ENCODE results near the gene MTG2. TPM values are rescaled to one million over a fixed set of nuclear protein-coding genes. Genes with fewer than 3 reads are reported as not detected.

Gene MTG2
- total and polyA plus RNA-seq, 2 of the 4 experiments (the other 2 are of a cell fraction), result 11.5 to 25.2 TPM

DNA sequence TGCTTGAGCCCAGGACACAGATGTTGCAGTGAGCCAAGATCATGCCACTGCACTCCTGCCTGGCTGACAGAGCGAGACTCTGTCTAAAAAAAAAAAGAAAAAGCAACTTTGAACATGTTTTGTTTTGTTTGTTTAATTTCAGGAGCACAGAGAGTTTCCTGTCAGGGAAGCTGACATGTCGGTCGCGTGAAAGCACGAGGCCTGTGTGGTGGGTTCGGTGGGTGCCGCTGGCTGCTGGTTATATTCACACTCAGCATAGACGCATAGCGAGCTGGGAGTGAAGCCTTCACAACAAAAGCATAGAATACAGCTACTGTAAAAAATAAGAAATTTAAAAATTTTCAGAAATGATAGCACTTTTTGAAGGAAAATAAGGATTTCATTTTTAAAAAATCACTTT, 14.5 kb downstream of the MTG2 start:
- Histone ChIP-seq H3K4me3 (ENCODE audit: insufficient read depth, low read depth, low read length) (no peak overlapping the region), H3K18ac (ENCODE audit: low read depth, low read length) (no peak overlapping the region), H3K36me3 (ENCODE audit: control insufficient read depth, insufficient read depth, low read length) (peaks cover 53% of the 10 kb centered on the region), H2BK5ac (ENCODE audit: low read depth, low read length, poor library complexity, severe bottlenecking) (no peak overlapping the region), H3K4me2 (ENCODE audit: low read depth, low read length) (no peak overlapping the region), H2AK5ac (ENCODE audit: low read depth, low read length) (no peak overlapping the region), H4K8ac (ENCODE audit: low read depth in 2 of 2, low read length in 2 of 2) (no peak overlapping the region), H2AK9ac (replicated peaks; ENCODE audit: low read depth, low read length, poor library complexity) (no peak overlapping the region), H3K27me3 (ENCODE audit: control insufficient read depth, insufficient read depth, low read length) (no peaks in the 10 kb centered on the region), H3K79me1 (ENCODE audit: low read depth in 1 of 2, low read length in 2 of 2) (peaks cover 4 to 28% of the 10 kb centered on the region in 2 experiments), H2BK15ac (ENCODE audit: low read depth, low read length) (no peak overlapping the region), H3K4me1 (ENCODE audit: control insufficient read depth, insufficient read depth, low read length) (no peaks in the 10 kb centered on the region), H4K20me1 (ENCODE audit: insufficient read depth, low read length) (peaks cover 7% of the 10 kb centered on the region; the same call in 1 of the 2 replicates), H3K9me1 (ENCODE audit: insufficient read depth, low read length) (no peaks in the 10 kb centered on the region; the same call in 1 of the 2 replicates), H3K9ac (ENCODE audit: low read depth, low read length) (no peak overlapping the region), H3K23ac (ENCODE audit: low read depth, low read length) (no peak overlapping the region), H3K27ac (ENCODE audit: insufficient read depth, low read length) (no peak overlapping the region), H2BK120ac (ENCODE audit: low read depth, low read length) (no peak overlapping the region), H3K56ac (ENCODE audit: extremely low read depth, insufficient read depth, low read length) (no peak overlapping the region), H2BK20ac (ENCODE audit: low read depth, low read length) (no peak overlapping the region), H3K4ac (ENCODE audit: low read depth, low read length) (no peak overlapping the region), H2AFZ (replicated peaks; ENCODE audit: low read length, poor library complexity) (no peak overlapping the region), H3K9me3 (ENCODE audit: control insufficient read depth, insufficient read depth, low read length) (no peaks in the 10 kb centered on the region), H4K5ac (ENCODE audit: low read depth, low read length) (no peak overlapping the region), H4K91ac (ENCODE audit: insufficient read depth, low read depth, low read length) (no peak overlapping the region), H3K14ac (replicated peaks; ENCODE audit: low read depth, low read length) (no peak overlapping the region)
- intact Hi-C loops (cut with micrococcal nuclease), result no loop called here
- CTCF ChIA-PET, result no interaction called here
- TF ChIP-seq CEBPB (IDR thresholded peaks at IDR 0.05; ENCODE audit: low read depth, low read length), result no peak
- no peak for TF ChIP-seq POLR2A (IDR thresholded peaks at IDR 0.05; ENCODE audit: low read depth, low read length)
- TF ChIP-seq RAD21 (IDR thresholded peaks at IDR 0.05; ENCODE audit: low read length), result no peak
- no peak for TF ChIP-seq FOS (IDR thresholded peaks at IDR 0.05; ENCODE audit: low read depth, low read length)
- TF ChIP-seq MAFK (IDR thresholded peaks at IDR 0.05; ENCODE audit: low read depth, low read length), result no peak
- TF ChIP-seq, protein P1, sequence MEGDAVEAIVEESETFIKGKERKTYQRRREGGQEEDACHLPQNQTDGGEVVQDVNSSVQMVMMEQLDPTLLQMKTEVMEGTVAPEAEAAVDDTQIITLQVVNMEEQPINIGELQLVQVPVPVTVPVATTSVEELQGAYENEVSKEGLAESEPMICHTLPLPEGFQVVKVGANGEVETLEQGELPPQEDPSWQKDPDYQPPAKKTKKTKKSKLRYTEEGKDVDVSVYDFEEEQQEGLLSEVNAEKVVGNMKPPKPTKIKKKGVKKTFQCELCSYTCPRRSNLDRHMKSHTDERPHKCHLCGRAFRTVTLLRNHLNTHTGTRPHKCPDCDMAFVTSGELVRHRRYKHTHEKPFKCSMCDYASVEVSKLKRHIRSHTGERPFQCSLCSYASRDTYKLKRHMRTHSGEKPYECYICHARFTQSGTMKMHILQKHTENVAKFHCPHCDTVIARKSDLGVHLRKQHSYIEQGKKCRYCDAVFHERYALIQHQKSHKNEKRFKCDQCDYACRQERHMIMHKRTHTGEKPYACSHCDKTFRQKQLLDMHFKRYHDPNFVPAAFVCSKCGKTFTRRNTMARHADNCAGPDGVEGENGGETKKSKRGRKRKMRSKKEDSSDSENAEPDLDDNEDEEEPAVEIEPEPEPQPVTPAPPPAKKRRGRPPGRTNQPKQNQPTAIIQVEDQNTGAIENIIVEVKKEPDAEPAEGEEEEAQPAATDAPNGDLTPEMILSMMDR (conservative IDR thresholded peaks at IDR 0.05; ENCODE audit: low read depth, low read length), result no peak
- no peak for TF ChIP-seq SMC3 (IDR thresholded peaks at IDR 0.05; ENCODE audit: low read depth, low read length)
- TF ChIP-seq NFE2L2 (IDR thresholded peaks at IDR 0.05; ENCODE audit: low read depth, low read length), result no peak
- TF ChIP-seq, protein P2, sequence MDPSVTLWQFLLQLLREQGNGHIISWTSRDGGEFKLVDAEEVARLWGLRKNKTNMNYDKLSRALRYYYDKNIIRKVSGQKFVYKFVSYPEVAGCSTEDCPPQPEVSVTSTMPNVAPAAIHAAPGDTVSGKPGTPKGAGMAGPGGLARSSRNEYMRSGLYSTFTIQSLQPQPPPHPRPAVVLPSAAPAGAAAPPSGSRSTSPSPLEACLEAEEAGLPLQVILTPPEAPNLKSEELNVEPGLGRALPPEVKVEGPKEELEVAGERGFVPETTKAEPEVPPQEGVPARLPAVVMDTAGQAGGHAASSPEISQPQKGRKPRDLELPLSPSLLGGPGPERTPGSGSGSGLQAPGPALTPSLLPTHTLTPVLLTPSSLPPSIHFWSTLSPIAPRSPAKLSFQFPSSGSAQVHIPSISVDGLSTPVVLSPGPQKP (IDR thresholded peaks at IDR 0.05; ENCODE audit: borderline replicate concordance, low read depth, low read length), result no peak
- TF ChIP-seq MXI1 (IDR thresholded peaks at IDR 0.05; ENCODE audit: borderline replicate concordance, low read depth, low read length), result no peak
- BruUV-seq (replicated peaks), result no TSS peak
- ATAC-seq (ENCODE audit: low read depth) (no peak), DNase-seq (no peak)
- dilution Hi-C loops (cut with HindIII; ENCODE audit: low sequenced_read_pairs, unreplicated experiment), result no loop called here
- in situ Hi-C loops (cut with MboI; ENCODE audit: low sequenced_read_pairs), result no loop called here
- POLR2A ChIA-PET (ENCODE audit: unreplicated experiment), result no interaction called here
- 100% methylated on average over 1 of the region's 9 CpGs; no CpG with 5 or more reads in 1 of the 2 experiments for WGBS, 2 experiments (ENCODE audit: extremely low coverage in 2 of 2, insufficient read length in 1 of 2)

Data from IMR-90 (cell line).